Panc1 (cell line): ENCODE measurements around the gene DEDD. TPM values are rescaled to one million over a fixed set of nuclear protein-coding genes. Genes with fewer than 3 reads are reported as not detected.
A peak's percentile ranks its signal among the peaks of the same experiment; 100 is the strongest.

ENCODE experiments used
- ATAC-seq: fragments of 200-7000 bp; cut with Tn5 transposase; 2 replicates; pipeline ENCODE4 v1.9.1; 2020; ENCODE audit warnings: mild to moderate bottlenecking, moderate library complexity
- BruUV-seq: library from RNA; stranded (reverse); fragments of 400-500 nt; replicated peaks from 2 replicates; lab custom pipeline; 2021; lab: Mats Ljungman, UMichigan
- CTCF ChIA-PET: fragments of 300-600 bp; sonication (Branson Sonifier 250); formaldehyde crosslinking; loops from one replicate; lab custom pipeline; 2022; ENCODE audit warnings: antibody characterized with exemption; lab: Charles Lee
- POLR2A ChIA-PET: fragments of 300-600 bp; sonication (Branson Sonifier 250); formaldehyde crosslinking; loops from one replicate; lab custom pipeline; 2022; ENCODE audit warnings: antibody characterized with exemption; lab: Charles Lee
- DNase-seq: peaks from one replicate; pipeline ENCODE4 v3.0.0-alpha.2; 2010; ENCODE audit warnings: low read depth, low spot score
- H3K27ac ChIP-seq: 2 replicates; pipeline ENCODE4 v1.5.1; 2011; ENCODE audit warnings: mild to moderate bottlenecking, low read length, inconsistent platforms
- H3K27me3 ChIP-seq: fragments of 200-500 bp; sonication (Bioruptor generic); 2 replicates; pipeline ENCODE4 v1.6.0; 2014; ENCODE audit warnings: low read length, inconsistent platforms; ENCODE audit not compliant: control insufficient read depth, insufficient read depth
- H3K36me3 ChIP-seq: fragments of 200-500 bp; sonication (Bioruptor generic); 2 replicates; pipeline ENCODE4 v1.5.1; 2014; ENCODE audit warnings: inconsistent platforms, mild to moderate bottlenecking, low read length, moderate library complexity; ENCODE audit not compliant: control insufficient read depth, insufficient read depth
- H3K4me1 ChIP-seq: 2 replicates; pipeline ENCODE4 v1.5.1; 2011; ENCODE audit warnings: inconsistent platforms, mild to moderate bottlenecking, low read length, moderate library complexity; ENCODE audit not compliant: control insufficient read depth, insufficient read depth
- H3K4me3 ChIP-seq, 2 experiments: 2 replicates each; pipeline ENCODE4 v1.5.1; 2011 to 2012; ENCODE audit warnings: low read depth in 2 of 2, low read length in 2 of 2, mild to moderate bottlenecking in 2 of 2, inconsistent platforms in 1 of 2, moderate library complexity in 1 of 2
- H3K9me3 ChIP-seq: fragments of 200-500 bp; sonication (Bioruptor generic); 2 replicates; pipeline ENCODE4 v1.5.1; 2014; ENCODE audit warnings: low read depth, mild to moderate bottlenecking, inconsistent platforms, low read length, moderate library complexity; ENCODE audit not compliant: control insufficient read depth, insufficient read depth
- POLR2AphosphoS5 ChIP-seq: IDR thresholded peaks from 2 replicates; pipeline ENCODE4 v1.6.1; 2012; ENCODE audit warnings: mild to moderate bottlenecking, low read depth, low read length, moderate library complexity
- SIN3A ChIP-seq: IDR thresholded peaks from 2 replicates; pipeline ENCODE4 v1.6.1; 2012; ENCODE audit warnings: low read depth, mild to moderate bottlenecking, low read length, moderate library complexity, borderline replicate concordance; ENCODE audit not compliant: insufficient read depth
- TCF7L2 ChIP-seq: IDR thresholded peaks from 2 replicates; pipeline ENCODE4 v1.6.1; 2011; ENCODE audit warnings: mild to moderate bottlenecking, low read depth, low read length, inconsistent platforms
- in situ Hi-C: cut with HindIII; loops from 2 replicates; pipeline ENCODE4 v1.10.0; 2016; ENCODE audit warnings: low sequenced_read_pairs, low pct_unique_long_range_greater_than_20kb
- intact Hi-C: fragments of 100-400 bp; cut with micrococcal nuclease; formaldehyde crosslinking; loops from one replicate; pipeline ENCODE4 v1.10.0; 2022; ENCODE audit not compliant: unreplicated experiment
- total RNA-seq: library from RNA; stranded (reverse); gene quantifications from one replicate; pipeline ENCODE4 v1.2.1, GENCODE V29; 2021; ENCODE audit not compliant: unreplicated experiment
- TF ChIP-seq, protein P1 (sequence below), 2 experiments: IDR thresholded peaks; 2 replicates each; pipeline ENCODE4 v1.6.1; 2011 to 2012; ENCODE audit warnings: low read depth in 2 of 2, control low read depth in 1 of 2, low read length in 1 of 2, mild to moderate bottlenecking in 1 of 2, moderate library complexity in 1 of 2; ENCODE audit not compliant: insufficient read depth in 1 of 2
- TF ChIP-seq, protein P2 (sequence below): fragments of 450-650 bp; IDR thresholded peaks from 2 replicates; pipeline ENCODE4 v1.5.1; 2017; ENCODE audit warnings: mild to moderate bottlenecking

The DEDD gene
- total RNA-seq, 1 experiment from 2014 or later, result 42.5 TPM

DNA sequence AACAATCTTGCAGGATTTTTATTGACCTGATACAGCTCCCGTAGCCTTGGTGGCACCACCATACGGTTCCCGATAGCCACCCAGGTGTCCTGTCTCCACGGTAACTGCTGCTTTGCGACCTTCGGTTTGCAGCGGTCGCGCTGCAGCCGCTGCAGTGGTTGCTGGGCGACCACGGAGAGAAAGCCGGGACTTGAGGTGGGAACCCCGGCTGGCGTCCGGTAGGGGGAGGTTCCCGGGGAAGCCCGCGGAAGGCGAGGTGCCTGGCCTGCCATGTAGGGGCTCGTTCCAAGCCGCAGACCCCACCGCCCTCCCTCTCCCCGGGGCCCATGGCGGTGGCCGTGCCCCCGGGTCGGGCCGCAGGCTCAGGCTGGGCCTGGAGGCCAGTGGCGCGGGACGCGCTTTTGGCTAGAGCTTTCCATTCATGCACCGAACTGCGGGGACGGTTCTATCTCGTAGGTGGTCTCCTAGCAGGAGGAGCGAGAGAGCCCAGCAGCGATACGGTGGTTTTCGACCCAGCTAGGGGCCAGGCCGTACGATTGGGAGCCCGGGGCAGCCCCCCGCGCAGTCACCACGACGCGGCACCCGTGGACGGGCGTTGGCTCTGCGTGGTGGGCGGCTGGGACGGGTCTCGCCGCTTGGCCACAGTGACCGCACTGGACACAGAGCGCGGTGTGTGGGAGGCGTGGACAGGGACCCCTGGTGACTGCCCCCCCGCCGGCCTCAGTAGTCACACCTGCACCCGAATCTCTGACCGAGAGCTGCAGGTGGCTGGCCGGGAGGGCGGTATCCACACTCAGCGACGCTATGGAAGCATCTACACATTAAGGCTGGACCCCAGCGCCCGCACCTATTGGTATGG, 34.0 kb downstream of the DEDD start, which contains the start of gene KLHDC9:
Gene KLHDC9, plus strand, starts transcription at position 152 of the 859 bp plus-strand sequence. Its CDS starts 175 bp downstream, at position 327.
- TF ChIP-seq, protein P1, sequence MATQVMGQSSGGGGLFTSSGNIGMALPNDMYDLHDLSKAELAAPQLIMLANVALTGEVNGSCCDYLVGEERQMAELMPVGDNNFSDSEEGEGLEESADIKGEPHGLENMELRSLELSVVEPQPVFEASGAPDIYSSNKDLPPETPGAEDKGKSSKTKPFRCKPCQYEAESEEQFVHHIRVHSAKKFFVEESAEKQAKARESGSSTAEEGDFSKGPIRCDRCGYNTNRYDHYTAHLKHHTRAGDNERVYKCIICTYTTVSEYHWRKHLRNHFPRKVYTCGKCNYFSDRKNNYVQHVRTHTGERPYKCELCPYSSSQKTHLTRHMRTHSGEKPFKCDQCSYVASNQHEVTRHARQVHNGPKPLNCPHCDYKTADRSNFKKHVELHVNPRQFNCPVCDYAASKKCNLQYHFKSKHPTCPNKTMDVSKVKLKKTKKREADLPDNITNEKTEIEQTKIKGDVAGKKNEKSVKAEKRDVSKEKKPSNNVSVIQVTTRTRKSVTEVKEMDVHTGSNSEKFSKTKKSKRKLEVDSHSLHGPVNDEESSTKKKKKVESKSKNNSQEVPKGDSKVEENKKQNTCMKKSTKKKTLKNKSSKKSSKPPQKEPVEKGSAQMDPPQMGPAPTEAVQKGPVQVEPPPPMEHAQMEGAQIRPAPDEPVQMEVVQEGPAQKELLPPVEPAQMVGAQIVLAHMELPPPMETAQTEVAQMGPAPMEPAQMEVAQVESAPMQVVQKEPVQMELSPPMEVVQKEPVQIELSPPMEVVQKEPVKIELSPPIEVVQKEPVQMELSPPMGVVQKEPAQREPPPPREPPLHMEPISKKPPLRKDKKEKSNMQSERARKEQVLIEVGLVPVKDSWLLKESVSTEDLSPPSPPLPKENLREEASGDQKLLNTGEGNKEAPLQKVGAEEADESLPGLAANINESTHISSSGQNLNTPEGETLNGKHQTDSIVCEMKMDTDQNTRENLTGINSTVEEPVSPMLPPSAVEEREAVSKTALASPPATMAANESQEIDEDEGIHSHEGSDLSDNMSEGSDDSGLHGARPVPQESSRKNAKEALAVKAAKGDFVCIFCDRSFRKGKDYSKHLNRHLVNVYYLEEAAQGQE (IDR thresholded peaks at IDR 0.05; ENCODE audit: insufficient read depth in 1 of 2, low read depth in 2 of 2, low read length in 1 of 2), result no peak
- TF ChIP-seq, protein P2, sequence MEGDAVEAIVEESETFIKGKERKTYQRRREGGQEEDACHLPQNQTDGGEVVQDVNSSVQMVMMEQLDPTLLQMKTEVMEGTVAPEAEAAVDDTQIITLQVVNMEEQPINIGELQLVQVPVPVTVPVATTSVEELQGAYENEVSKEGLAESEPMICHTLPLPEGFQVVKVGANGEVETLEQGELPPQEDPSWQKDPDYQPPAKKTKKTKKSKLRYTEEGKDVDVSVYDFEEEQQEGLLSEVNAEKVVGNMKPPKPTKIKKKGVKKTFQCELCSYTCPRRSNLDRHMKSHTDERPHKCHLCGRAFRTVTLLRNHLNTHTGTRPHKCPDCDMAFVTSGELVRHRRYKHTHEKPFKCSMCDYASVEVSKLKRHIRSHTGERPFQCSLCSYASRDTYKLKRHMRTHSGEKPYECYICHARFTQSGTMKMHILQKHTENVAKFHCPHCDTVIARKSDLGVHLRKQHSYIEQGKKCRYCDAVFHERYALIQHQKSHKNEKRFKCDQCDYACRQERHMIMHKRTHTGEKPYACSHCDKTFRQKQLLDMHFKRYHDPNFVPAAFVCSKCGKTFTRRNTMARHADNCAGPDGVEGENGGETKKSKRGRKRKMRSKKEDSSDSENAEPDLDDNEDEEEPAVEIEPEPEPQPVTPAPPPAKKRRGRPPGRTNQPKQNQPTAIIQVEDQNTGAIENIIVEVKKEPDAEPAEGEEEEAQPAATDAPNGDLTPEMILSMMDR, result no peak
- TF ChIP-seq SIN3A (peak; percentile 66; the same call in 1 of the 2 replicates), TCF7L2 (no peak), POLR2AphosphoS5 (no peak)
- H3K27ac ChIP-seq, result peak within 1 kb of the TSS; percentile 81
- peak within 1 kb of the TSS; percentile 76 to 77 for H3K4me3 ChIP-seq
- intact Hi-C loops, result loop anchor here (5.0 kb wide), 1 partner anchor 56 kb away; no protein-coding TSS in a partner anchor
- no peaks in the 10 kb centered on the region for H3K9me3 ChIP-seq
- ATAC-seq, result peak; percentile 95
- BruUV-seq, result no TSS peak
- in situ Hi-C loops, result no loop called here
- H3K36me3 ChIP-seq, result peaks cover 8% of the 10 kb centered on the region; the same call in 1 of the 2 replicates
- 0 out of 2 replicates have a peak, but pooled peaks cover 6% of the 10 kb centered on the region for H3K4me1 ChIP-seq
- ChIA-PET POLR2A (interaction anchor here (0.6 to 0.7 kb wide), 2 partner anchors 15 to 27 kb away, joined by 3 read pairs; no protein-coding TSS in a partner anchor), CTCF (interaction anchor here (0.6 to 1.0 kb wide), 12 partner anchors 22 to 624 kb away, joined by 3 to 9 read pairs (median 4); partner anchors contain the start of gene USF1)
- no peaks in the 10 kb centered on the region for H3K27me3 ChIP-seq
- DNase-seq, result peak; percentile 86

DNA sequence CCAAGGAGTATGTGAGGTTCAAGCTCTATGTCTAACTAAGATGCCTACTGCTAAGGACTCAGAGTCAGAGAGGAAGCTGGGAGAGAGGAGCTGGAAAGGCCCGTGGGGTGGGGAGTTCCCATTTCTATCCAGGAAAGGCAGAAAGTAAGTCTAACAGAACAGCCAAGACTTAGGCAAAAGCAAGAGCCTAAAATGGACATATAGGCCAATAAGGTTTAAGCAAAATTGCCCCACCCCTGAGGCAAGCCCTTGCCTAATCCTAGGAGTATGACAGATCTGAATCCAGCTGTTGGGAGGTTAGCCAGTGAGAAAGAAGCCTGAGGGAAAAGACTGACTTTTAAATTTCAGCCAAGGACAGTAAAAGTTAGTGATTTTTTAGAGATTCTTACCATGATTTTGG, 35.9 kb downstream of the DEDD start:
- intact Hi-C loops (loop anchor here (2.0 to 5.0 kb wide), 2 partner anchors 54 to 100 kb away; no protein-coding TSS in a partner anchor), in situ Hi-C loops (no loop called here)
- no TSS peak for BruUV-seq
- Histone ChIP-seq H3K4me3 (no peak overlapping the region), H3K36me3 (peaks cover 4% of the 10 kb centered on the region; the same call in 1 of the 2 replicates), H3K9me3 (no peaks in the 10 kb centered on the region), H3K4me1 (0 out of 2 replicates have a peak, but pooled peaks cover 6% of the 10 kb centered on the region), H3K27ac (no peak overlapping the region), H3K27me3 (no peaks in the 10 kb centered on the region)
- POLR2A ChIA-PET, result interaction anchor here (0.6 kb wide), 1 partner anchor 51 kb away, joined by 3 read pairs; the partner anchor contains the start of gene USF1
- TF ChIP-seq, protein P1 (IDR thresholded peaks at IDR 0.05; ENCODE audit: insufficient read depth in 1 of 2, low read depth in 2 of 2, low read length in 1 of 2), result no peak
- TF ChIP-seq, protein P2, result no peak
- TF ChIP-seq SIN3A (no peak), TCF7L2 (no peak), POLR2AphosphoS5 (no peak)
- CTCF ChIA-PET, result interaction anchor here (0.8 to 1.0 kb wide), 2 partner anchors 25 to 77 kb away, joined by 4 read pairs; no protein-coding TSS in a partner anchor
- DNase-seq (no peak), ATAC-seq (no peak)
